H1 (cell line): ENCODE data around the gene HK1.

Experiments used
- CBX5 ChIP-seq: fragments of 300-800, 300-1000 bp; sonication (generic); IDR thresholded peaks from 2 replicates; pipeline ENCODE4 v1.7.1; 2016; ENCODE audit warnings: antibody characterized with exemption, low read length, low read depth
- CREB1 ChIP-seq: IDR thresholded peaks from 2 replicates; pipeline ENCODE4 v1.6.1; 2012; ENCODE audit warnings: inconsistent platforms
- CTCF ChIP-seq, 3 experiments: IDR thresholded peaks; 1 replicate in 2 of 3; 2 replicates in 1 of 3; pipeline versions ENCODE4 v1.5.1 to v1.6.1; 2011; ENCODE audit warnings: low read length in 3 of 3, mild to moderate bottlenecking in 3 of 3, inconsistent platforms in 2 of 3, low read depth in 1 of 3, moderate library complexity in 1 of 3; ENCODE audit not compliant: insufficient read depth in 1 of 3; ENCODE audit errors: control extremely low read depth in 1 of 3
- EZH2 ChIP-seq: fragments of 200-600 bp; sonication (generic); IDR thresholded peaks from 2 replicates; pipeline ENCODE4 v1.7.1; 2012; ENCODE audit warnings: low read depth, mild to moderate bottlenecking, moderate library complexity, low read length, inconsistent platforms; ENCODE audit not compliant: severe bottlenecking
- JUN ChIP-seq: IDR thresholded peaks from 2 replicates; pipeline ENCODE4 v1.6.1; 2011; ENCODE audit warnings: low read depth, mild to moderate bottlenecking, improper control_type of control experiment, low read length
- MAFK ChIP-seq: IDR thresholded peaks from 2 replicates; pipeline ENCODE4 v1.6.1; 2012; ENCODE audit warnings: low read depth, mild to moderate bottlenecking, improper control_type of control experiment, low read length
- POLR2A ChIP-seq, 2 experiments: IDR thresholded peaks; 1 replicate in 1 of 2; 2 replicates in 1 of 2; pipeline ENCODE4 v1.6.1; 2011; ENCODE audit warnings: low read depth in 2 of 2, low read length in 2 of 2, mild to moderate bottlenecking in 2 of 2; ENCODE audit errors: control extremely low read depth in 1 of 2
- TAF1 ChIP-seq: IDR thresholded peaks from 2 replicates; pipeline ENCODE4 v1.6.1; 2011; ENCODE audit warnings: mild to moderate bottlenecking, low read depth, low read length

GRCh38 chr10:69229616-69229916 lies 48.7 kb upstream of the HK1 start:
- TF ChIP-seq POLR2A (IDR thresholded peaks at IDR 0.05; ENCODE audit: control extremely low read depth in 1 of 2, low read depth in 2 of 2, low read length in 2 of 2) (no peak), JUN (no peak), TAF1 (no peak), CREB1 (no peak), CTCF (IDR thresholded peaks at IDR 0.05; ENCODE audit: control extremely low read depth in 1 of 3, insufficient read depth in 1 of 3, low read depth in 1 of 3, low read length in 3 of 3) (no peak), MAFK (no peak), CBX5 (no peak), EZH2 (no peak)
